ENCODE measurements around the gene LRRC75B. TPM values are rescaled to one million over a fixed set of nuclear protein-coding genes. Genes with fewer than 3 reads are reported as not detected.

Gene LRRC75B
- total RNA-seq, 1 donor from 2014 or later: 10.8 TPM

- ATAC-seq: no peak
- no peak for TF ChIP-seq CTCF (IDR thresholded peaks at IDR 0.05)
- intact Hi-C loops (cut with DNase I): no loop called here
Observed at GRCh38 chr22:24576778-24577177, 16.1 kb downstream of the LRRC75B start.

GRCh38 chr22:24571266-24571665 is 21.6 kb downstream of the LRRC75B start:
- Histone ChIP-seq H3K27ac (no peak overlapping the region), H3K36me3 (peaks cover 73% of the 10 kb centered on the region), H3K4me3 (no peak overlapping the region), H3K4me1 (peaks cover 10% of the 10 kb centered on the region), H3K27me3 (no peaks in the 10 kb centered on the region), H3K9me3 (no peaks in the 10 kb centered on the region)
- no peak for ATAC-seq
- intact Hi-C loops (cut with DNase I): no loop called here
- no peak for DNase-seq
- TF ChIP-seq CTCF (IDR thresholded peaks at IDR 0.05): no peak

More at GRCh38 chr22:24576778-24577177, 16.1 kb downstream of the LRRC75B start:
- Histone ChIP-seq H3K36me3 (peaks cover 35% of the 10 kb centered on the region), H3K27me3 (no peaks in the 10 kb centered on the region), H3K4me3 (no peak overlapping the region), H3K27ac (no peak overlapping the region), H3K9me3 (no peaks in the 10 kb centered on the region), H3K4me1 (peaks cover 5% of the 10 kb centered on the region)
- DNase-seq: no peak

- DNase-seq (no peak), ATAC-seq (peak; percentile 43)
- no peak overlapping the region for H3K27ac ChIP-seq
- no peak overlapping the region for H3K4me3 ChIP-seq
- H3K36me3 ChIP-seq: peaks cover 55% of the 10 kb centered on the region
- H3K9me3 ChIP-seq: no peaks in the 10 kb centered on the region
- H3K27me3 ChIP-seq: no peaks in the 10 kb centered on the region
- intact Hi-C loops (cut with DNase I): no loop called here
- no peak for TF ChIP-seq CTCF (IDR thresholded peaks at IDR 0.05)
- H3K4me1 ChIP-seq: peaks cover 31% of the 10 kb centered on the region
Observed at GRCh38 chr22:24567668-24568067, 25.2 kb downstream of the LRRC75B start.

GRCh38 chr22:24566899-24567511 is 25.9 kb downstream of the LRRC75B start:
- peak; percentile 70 for ATAC-seq
- no peaks in the 10 kb centered on the region for H3K27me3 ChIP-seq
- no peak for DNase-seq
- no peak for TF ChIP-seq CTCF (IDR thresholded peaks at IDR 0.05)
- peaks cover 31% of the 10 kb centered on the region for H3K4me1 ChIP-seq
- peaks cover 55% of the 10 kb centered on the region for H3K36me3 ChIP-seq
- H3K4me3 ChIP-seq: no peak overlapping the region
- no peaks in the 10 kb centered on the region for H3K9me3 ChIP-seq
- H3K27ac ChIP-seq: peak overlapping the region; percentile 19
- intact Hi-C loops (cut with DNase I): no loop called here

GRCh38 chr22:24565077-24565476 is 27.8 kb downstream of the LRRC75B start:
- H3K27ac ChIP-seq: no peak overlapping the region
- no peak for TF ChIP-seq CTCF (IDR thresholded peaks at IDR 0.05)
- H3K4me1 ChIP-seq: peaks cover 31% of the 10 kb centered on the region
- peaks cover 48% of the 10 kb centered on the region for H3K36me3 ChIP-seq
- intact Hi-C loops (cut with DNase I): no loop called here
- ATAC-seq: no peak
- no peak overlapping the region for H3K4me3 ChIP-seq
- H3K9me3 ChIP-seq: no peaks in the 10 kb centered on the region
- H3K27me3 ChIP-seq: no peaks in the 10 kb centered on the region
- no peak for DNase-seq
